C4-2B (cell line): ENCODE data around the gene BCL7A.

Experiments used
- H3K27ac ChIP-seq: fragments of 450-650 bp; 2 replicates; pipeline ENCODE4 v1.5.1; 2017
- CTCF ChIP-seq: fragments of 450-650 bp; conservative IDR thresholded peaks from 2 replicates; pipeline ENCODE4 v1.5.1; 2017; ENCODE audit warnings: mild to moderate bottlenecking
- ZFX ChIP-seq: fragments of 450-650 bp; IDR thresholded peaks from 2 replicates; pipeline ENCODE4 v1.6.1; 2017

BCL7A gene

DNA sequence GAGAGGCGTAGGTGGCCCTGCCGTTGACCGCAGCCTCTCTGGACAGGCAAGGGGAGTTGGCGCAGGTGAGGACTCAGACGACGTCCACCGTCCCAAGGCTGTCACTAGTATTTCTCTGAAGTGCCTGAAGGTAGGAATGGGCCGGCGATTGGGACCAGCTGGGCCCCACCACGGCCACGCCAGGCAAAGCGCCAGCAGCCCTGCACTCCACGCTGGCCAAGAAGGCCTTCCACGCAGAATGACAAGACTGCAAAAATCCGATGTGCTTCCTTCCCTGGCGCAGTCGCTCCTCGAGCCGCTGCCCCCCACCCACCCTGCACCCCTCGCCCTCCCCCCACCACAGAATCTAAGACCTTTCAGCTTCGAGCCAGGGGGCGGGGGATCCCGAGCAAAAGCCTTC lies 39.6 kb downstream of the BCL7A start:
- TF ChIP-seq CTCF (no peak), ZFX (no peak)
- no peak overlapping the region for H3K27ac ChIP-seq

- TF ChIP-seq ZFX (peak; percentile 34; the same call in 1 of the 2 replicates), CTCF (no peak)
- H3K27ac ChIP-seq: peak overlapping the region; percentile 88
Measured at GRCh38 chr12:122062832-122063693, 41.4 kb downstream of the BCL7A start.

DNA sequence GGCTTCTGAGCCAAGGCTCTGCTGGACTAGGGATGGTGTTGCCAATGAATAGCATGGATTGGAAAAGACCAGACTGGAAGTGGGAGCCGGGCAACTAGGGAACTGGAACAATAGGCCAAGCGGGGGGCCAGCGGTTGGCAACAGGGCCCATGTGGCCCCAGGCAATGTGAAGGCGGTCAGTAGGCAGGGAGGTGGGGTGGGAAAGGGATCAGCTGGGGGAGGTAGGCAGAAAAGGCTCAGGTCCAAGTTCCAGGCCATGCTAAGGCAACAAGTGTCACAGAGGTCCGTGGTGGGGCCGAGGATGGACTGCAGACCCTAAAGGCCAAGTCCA lies 42.0 kb downstream of the BCL7A start:
- no peak for TF ChIP-seq ZFX
- TF ChIP-seq CTCF: no peak
- H3K27ac ChIP-seq: peak overlapping the region; percentile 88

DNA sequence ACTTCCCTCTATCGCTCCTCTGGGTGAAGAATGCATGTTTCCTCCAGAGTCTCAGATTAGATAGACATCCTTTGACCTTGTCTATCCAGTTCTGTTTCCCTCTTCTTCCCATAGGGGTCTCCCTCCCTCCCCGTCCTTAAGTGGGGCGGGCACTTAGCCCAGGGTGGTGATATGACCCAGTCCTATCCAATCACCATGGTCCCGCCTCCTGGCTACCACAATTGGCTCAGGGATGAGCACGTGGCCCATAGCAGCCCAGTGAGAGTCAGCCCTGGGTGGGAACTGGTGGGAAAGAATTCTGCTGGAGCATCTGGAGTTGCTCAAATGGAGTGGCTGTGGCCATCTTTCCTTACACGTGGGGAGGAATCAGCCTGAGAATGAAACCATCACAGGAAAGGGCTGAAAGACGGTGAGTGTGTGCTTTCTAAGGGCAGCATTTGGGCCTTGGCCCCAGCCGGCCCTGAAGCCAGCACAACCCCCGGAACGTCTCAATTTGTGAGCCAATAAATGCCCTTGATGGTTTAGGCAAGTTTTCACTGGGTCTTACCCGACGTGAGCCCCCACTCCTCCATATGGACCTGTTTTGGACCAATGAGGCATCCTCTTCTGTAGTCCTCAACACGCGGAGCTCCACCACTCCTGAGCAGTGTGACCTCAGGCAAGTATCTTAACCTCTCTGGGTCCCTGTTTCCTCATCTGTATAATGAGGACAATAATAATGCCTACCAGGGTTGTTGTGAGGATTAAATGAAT lies 42.5 kb downstream of the BCL7A start:
- H3K27ac ChIP-seq: peak overlapping the region; percentile 88

GRCh38 chr12:122064780-122065588 lies 43.3 kb downstream of the BCL7A start:
- H3K27ac ChIP-seq: peak overlapping the region; percentile 88; the same call in 1 of the 2 replicates
- TF ChIP-seq ZFX: no peak
- no peak for TF ChIP-seq CTCF

More for the DNA sequence above, 42.5 kb downstream of the BCL7A start:
- TF ChIP-seq ZFX (no peak), CTCF (no peak)

- TF ChIP-seq ZFX (no peak), CTCF (no peak)
- no peak overlapping the region for H3K27ac ChIP-seq
Measured at GRCh38 chr12:122067548-122067947, 45.9 kb downstream of the BCL7A start.
